ENCODE results near the gene SOCS3.

DNA sequence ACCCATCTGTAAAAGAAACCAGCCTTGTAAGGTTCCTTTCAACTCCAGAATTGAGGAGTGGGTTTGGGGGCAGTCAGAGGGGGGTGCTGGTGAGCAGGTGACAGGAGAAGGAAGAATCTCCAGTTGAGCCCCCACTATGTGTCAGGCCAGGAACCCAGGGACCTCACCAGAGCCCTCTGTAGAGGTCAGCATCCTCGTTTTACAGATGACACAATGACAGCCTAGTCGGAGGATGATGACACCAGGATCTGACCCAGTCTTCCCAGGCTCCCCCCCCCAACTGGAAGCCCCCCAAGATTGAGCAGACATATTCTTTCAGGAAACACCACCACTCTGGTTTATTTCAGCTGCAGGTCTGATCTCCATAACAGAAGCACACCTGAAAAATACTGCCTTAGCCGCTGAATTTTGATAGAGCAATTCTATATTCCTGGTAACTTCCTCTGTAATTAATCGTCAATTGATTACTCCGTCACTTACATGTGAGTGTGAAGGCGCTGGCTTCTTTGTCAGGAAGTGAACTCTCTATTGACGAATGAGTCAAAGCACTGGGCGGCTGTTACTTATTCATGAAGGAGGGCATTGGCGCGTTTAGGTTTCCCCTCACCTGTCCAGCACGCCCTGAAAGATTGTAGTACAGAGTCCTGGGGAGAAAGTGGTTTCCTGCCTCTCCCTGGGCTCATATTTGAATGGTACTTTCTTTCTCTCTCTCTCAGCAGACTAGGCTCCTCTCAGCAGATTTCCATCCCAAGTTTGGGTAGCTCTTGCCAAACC, 21.2 kb downstream of the SOCS3 start:
- TF ChIP-seq, protein P1, sequence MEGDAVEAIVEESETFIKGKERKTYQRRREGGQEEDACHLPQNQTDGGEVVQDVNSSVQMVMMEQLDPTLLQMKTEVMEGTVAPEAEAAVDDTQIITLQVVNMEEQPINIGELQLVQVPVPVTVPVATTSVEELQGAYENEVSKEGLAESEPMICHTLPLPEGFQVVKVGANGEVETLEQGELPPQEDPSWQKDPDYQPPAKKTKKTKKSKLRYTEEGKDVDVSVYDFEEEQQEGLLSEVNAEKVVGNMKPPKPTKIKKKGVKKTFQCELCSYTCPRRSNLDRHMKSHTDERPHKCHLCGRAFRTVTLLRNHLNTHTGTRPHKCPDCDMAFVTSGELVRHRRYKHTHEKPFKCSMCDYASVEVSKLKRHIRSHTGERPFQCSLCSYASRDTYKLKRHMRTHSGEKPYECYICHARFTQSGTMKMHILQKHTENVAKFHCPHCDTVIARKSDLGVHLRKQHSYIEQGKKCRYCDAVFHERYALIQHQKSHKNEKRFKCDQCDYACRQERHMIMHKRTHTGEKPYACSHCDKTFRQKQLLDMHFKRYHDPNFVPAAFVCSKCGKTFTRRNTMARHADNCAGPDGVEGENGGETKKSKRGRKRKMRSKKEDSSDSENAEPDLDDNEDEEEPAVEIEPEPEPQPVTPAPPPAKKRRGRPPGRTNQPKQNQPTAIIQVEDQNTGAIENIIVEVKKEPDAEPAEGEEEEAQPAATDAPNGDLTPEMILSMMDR (IDR thresholded peaks at IDR 0.05; ENCODE audit: low read length): no peak
- no peak for TF ChIP-seq EZH2 (IDR thresholded peaks at IDR 0.05; ENCODE audit: borderline replicate concordance, low read length)
